Esophagus squamous epithelium (tissue), 4 donors: ENCODE measurements around the gene MAPRE2.
"Not testable (repeated sequence)": the region's sequence is repeated elsewhere in the genome, so short reads cannot be mapped to it uniquely, and the experiment has no call there.

ENCODE experiments used
- POLR2A ChIP-seq, 4 donors: fragments of 450-650 bp; IDR thresholded peaks; one replicate each; pipeline ENCODE4 v1.6.1; 2017; ENCODE audit warnings: antibody characterized with exemption in 4 of 4, mild to moderate bottlenecking in 4 of 4, moderate library complexity in 3 of 4
- TF ChIP-seq, protein P1 (sequence below), 6 experiments: fragments of 450-650 bp in 4 of 6; fragments of 200-600 bp in 2 of 6; sonication (generic) in 2 of 6; IDR thresholded peaks; one replicate each; pipeline ENCODE4 v1.5.1; 2016 to 2019; ENCODE audit warnings: antibody characterized with exemption in 6 of 6, mild to moderate bottlenecking in 4 of 6, moderate library complexity in 4 of 6

DNA sequence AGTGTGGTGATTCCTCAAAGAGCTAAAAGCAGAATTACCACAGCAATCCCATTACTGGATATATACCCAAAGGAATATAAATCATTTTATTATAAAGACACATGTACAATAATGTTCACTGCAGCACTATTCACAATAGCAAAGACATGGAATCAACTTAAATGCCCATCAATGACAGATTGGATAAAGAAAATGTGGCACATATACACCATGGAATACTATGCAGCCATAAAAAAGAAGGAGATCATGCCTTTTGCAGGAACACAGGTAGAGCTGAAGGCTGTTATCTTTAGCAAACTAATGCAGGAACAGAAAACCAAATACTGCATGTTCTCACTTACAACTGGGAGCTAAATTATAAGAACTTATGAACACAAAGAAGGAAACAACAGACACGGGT is 129.1 kb downstream of the MAPRE2 start:
- TF ChIP-seq, protein P1, sequence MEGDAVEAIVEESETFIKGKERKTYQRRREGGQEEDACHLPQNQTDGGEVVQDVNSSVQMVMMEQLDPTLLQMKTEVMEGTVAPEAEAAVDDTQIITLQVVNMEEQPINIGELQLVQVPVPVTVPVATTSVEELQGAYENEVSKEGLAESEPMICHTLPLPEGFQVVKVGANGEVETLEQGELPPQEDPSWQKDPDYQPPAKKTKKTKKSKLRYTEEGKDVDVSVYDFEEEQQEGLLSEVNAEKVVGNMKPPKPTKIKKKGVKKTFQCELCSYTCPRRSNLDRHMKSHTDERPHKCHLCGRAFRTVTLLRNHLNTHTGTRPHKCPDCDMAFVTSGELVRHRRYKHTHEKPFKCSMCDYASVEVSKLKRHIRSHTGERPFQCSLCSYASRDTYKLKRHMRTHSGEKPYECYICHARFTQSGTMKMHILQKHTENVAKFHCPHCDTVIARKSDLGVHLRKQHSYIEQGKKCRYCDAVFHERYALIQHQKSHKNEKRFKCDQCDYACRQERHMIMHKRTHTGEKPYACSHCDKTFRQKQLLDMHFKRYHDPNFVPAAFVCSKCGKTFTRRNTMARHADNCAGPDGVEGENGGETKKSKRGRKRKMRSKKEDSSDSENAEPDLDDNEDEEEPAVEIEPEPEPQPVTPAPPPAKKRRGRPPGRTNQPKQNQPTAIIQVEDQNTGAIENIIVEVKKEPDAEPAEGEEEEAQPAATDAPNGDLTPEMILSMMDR (IDR thresholded peaks at IDR 0.05): not testable (repeated sequence)
- TF ChIP-seq POLR2A (IDR thresholded peaks at IDR 0.05): not testable (repeated sequence)
